Stimulated activated CD8-positive, alpha-beta memory T cell treated with anti-CD3 and anti-CD28 coated beads, Interleukin-12 subunit alpha, Interleukin-12 subunit beta, amount 100 ng/mL, for 1 hour (primary cell): ENCODE measurements around the gene XPO4.
"Not testable (repeated sequence)": the region's sequence is repeated elsewhere in the genome, so short reads cannot be mapped to it uniquely, and the experiment has no call there.

Source experiments
- DNase-seq: peaks from one replicate; pipeline ENCODE4 v3.0.0-alpha.2; 2020; ENCODE audit warnings: low read depth

XPO4 gene

DNA sequence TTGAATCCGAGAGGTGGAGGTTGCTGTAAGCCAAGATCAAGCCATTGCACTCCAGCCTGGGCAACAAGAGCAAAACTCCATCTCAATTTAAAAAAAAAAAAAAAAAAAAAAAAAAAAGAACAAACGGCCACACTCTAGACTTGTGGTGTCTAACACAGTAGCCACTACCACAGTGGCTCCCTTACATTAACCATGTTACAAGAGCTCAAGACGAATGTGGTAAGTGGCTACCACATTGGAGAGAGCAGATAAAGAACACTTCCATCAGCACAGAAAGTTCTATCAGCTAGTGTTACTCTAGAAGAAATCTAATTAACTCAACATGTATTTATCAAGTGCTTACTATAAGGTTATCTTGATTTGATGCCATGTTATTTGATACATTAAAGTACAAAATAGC lies 11.5 kb downstream of the XPO4 start:
- no peak for DNase-seq

DNA sequence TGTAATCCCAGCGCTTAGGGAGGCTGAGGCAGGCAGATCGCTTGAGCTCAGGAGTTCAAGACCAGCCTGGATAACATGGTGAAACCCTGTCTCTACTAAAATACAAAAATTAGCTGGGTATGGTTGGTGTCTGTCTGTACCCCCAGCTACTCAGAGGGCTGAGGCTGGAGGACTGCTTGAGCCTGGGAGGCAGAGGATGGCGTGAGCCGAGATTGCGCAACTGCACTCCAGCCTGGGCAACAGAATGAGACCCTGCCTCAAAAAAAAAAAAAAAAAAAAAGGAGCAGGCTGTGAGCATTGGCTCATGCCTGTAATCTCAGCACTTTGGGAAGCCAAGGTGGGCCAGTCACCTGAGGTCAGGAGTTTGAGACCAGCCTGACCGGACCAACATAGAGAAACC lies 12.0 kb downstream of the XPO4 start:
- not testable (repeated sequence) for DNase-seq

DNA sequence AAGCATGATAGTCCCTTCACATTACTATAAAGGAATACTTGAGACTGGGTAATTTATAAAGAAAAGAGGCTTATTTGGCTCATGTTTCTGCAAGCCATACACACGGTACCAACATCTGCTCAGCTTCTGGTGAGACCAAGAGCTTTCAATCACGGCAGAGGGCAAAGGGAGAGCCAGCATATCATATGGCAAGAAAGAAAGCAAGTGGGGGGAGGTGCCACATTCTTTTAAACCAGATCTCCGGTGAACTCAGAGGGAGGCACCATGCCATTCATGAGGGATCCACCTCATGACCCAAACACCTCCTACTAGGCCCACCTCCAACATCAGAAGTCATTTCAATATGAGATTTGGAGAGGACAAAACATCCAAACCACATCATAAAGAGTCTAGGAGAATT lies 20.3 kb downstream of the XPO4 start:
- DNase-seq: no peak

DNA sequence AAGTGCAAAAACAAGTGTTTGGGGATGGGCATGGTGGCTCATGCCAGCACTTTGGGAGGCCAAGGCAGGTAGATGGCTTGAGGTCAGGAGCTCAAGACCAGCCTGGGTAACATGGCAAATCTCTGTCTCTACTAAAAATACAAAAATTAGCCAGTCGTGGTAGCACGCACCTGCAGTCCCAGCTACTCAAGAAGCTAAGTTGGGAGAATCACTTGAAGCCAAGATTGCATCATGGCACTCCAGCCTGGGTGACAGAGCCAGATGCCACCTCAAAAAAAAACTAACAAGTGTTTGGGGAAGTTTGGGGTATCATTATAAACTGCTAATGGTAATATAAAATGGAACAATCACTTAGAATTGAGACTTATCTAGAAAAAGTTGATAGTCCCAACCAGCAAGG lies 24.6 kb downstream of the XPO4 start:
- DNase-seq: no peak

DNA sequence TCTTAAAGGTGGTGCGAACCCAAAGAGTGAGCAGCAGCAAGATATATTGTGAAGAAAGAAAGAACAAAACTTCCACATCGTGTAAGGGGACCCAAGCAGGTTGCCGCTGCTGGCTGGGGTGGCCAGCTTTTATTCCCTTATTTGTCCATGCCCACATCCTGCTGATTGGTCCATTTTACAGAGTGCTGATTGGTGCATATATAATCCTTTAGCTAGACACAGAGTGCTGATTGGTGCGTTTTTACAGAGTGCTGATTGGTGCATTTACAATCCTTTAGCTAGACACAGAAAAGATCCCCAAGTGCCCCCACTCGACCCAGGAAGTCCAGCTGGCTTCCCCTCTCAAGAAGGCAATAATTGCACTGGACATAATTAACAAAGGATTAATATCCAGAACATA lies 25.7 kb downstream of the XPO4 start:
- not testable (repeated sequence) for DNase-seq

DNA sequence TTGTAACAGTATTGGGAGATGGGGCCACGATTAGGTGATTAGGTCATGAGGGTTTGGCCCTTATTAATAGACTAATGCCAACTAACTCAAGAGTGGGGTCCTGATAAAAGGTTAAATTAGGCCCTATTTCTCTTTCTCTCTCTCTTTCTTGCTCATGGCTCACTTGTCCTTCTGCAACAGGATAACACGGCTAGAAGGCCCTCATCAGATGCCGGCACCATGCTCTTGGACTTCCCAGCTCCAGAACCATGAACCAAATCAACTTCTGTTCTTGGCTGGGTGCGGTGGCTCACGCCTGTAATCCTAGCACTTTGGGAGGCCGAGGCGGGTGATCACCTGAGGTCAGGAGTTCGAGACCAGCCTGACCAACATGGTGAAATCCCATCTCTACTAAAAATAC lies 28.1 kb downstream of the XPO4 start:
- not testable (repeated sequence) for DNase-seq

DNA sequence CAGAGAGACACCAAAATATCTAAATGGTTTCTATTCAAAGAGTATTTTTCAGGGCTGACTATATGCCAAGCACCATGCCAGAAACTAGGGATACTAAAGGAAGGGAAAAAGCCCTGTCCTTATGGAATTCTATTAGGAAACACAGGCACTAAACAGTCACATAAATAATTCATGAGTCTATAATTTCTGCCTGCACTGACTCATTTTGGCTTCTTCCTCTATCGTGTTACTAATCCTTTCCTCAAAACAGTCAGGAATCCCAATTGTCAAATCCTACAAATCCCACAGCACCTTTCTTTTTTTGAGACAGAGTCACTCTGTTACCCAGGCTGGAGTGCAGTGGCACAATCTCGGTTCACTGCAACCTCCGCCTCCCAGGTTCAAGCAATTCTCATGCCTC lies 29.2 kb downstream of the XPO4 start:
- DNase-seq: no peak

DNA sequence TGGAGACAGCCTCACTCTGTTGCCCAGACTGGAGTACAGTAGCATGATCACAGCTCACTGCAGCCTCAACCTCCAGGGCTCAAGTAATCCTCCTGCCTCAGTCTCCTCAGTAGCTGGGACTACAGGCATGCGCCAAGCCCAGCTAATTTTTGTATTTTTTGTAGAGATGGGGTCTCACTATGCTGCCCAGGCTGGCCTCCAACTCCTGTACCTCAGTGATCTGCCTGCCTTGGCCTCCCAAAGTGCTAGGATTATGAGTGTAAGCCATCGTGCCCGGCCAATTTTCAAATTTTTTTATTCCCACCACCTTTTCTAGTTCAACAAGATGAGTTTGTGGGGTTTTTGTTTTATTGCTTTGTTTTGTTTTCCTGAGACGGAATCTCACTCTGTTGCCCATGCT lies 31.7 kb downstream of the XPO4 start:
- DNase-seq: no peak

DNA sequence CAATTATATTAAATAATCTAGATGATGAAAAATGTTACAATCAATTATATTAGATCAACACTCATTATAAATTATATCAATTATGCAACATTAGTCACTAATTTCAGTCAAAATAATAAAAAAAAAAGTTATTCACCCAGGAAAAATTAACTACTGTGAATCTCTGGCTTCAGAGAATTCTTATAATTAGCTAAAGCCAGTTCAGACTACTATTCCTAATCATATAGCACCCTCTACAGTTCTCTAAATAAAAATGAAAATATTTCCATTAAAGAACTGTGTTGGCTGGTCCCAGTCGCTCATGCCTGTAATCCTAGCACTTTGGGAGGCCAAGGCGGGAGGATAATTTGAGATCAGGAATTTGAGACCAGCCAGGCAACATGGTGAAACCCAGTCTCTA lies 33.0 kb downstream of the XPO4 start:
- DNase-seq: no peak

DNA sequence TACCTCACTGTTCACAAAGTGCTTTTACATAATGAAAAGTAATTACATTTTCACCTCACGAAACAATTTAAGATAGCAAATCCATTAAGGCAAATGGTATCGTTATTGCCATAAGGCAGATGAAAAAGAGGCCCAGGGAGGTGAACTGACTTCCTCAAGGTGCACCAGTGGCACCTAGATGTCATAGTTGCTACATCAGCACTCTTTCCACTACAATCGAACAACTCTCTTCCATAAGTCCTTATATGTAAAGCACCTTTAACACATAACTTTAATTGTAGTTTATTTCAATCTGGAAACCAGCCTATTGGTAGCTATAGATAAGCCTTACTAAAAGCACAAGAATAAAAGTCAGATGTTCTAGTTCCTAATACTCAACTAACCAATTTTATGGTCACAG lies 35.1 kb downstream of the XPO4 start:
- DNase-seq: no peak

DNA sequence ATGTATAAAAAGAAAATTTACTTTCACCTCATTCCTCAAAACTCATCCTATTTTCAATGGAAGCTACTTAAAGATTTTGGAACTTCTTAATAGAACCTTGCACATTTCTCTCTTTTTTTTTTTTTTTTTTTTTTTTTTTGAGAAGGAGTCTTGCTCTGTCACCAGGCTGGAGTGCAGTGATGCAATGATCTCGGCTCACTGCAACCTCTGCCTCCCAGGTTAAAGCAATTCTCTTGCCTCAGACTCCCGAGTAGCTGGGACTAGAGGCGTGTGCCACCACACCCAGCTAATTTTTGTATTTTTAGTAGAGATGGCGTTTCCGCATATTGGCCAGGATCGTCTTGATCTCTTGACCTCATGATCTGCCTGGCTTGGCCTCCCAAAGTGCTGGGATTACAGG lies 40.9 kb downstream of the XPO4 start:
- not testable (repeated sequence) for DNase-seq

DNA sequence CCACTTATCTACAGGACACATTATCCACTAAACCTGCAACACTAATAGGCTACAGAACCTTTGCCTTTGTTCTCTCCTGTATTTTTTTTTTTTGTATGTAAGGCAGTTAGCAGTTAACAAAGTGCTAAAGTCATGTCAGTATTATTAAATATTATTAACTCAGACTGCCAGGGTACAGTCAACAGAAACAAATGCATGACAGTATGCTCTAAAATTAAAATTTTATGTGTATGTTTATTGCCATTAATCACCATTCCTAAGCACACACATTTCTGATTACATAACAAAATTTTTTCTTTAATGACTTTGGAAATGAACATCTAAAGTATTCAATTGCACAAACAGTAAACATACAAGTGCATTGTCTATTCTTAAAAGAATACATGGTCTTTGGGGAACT lies 41.7 kb downstream of the XPO4 start:
- no peak for DNase-seq

DNA sequence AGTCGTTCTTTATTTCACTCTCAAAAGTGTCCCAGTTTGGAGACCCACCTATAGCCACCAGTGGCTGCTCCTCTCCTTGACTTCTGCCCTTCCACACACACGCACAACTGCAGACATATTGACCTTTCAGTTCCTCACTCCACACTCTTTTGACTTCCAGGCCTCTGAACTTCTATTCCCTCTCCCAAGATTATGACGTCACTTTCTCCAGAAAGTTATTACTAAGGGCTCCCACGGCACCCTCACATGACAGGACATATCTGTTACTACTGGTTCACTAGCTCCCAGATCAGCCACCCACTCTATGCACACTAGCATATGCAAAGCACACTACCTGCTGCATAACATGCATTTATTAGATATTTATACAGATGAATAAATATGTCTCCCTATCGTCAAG lies 45.9 kb downstream of the XPO4 start:
- no peak for DNase-seq

DNA sequence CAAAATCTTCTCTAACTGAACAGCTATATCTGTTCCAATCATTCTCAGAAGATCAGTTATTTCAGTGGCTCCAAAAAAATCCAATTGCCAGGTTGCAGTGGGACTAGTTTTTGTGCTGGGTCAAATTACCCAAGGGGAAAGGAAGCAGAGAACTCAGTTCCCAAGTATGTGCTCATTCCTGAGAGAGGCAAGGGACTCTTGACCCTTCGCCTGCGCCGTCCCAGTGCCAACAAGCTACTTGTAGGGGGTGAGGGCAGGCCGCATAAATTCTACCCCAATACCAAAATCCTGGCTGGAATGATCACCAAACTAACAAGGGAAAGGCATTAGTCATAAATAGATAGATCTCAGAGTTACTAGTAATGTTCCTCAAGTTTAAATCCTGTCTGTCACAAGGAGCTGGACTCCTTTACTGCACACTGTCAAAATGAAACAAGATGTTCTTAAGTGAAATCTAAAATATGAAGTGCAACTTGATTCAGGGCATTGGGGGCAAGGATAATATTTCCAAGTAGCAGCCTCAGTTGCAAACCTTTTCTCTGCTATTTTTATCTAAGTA lies 50.6 kb downstream of the XPO4 start:
- DNase-seq: no peak

DNA sequence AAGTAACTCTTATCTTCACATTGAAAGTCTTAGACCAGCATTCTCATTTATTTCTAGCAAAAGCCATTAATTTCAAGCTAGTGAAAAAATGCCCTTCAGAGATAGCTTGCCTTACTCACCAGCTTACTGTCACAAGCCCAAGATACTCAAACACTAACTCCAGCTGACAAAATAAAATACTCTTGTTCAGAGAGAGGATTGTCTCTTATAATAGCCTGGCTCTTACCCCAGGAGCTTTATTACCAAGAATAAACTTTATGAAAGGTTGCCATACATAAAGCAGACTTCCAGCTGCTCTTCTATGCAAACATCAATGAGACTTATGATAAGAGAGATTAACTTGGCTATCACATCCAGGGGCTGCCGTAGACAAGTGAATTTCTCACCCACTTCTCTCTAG lies 53.6 kb downstream of the XPO4 start:
- no peak for DNase-seq

DNA sequence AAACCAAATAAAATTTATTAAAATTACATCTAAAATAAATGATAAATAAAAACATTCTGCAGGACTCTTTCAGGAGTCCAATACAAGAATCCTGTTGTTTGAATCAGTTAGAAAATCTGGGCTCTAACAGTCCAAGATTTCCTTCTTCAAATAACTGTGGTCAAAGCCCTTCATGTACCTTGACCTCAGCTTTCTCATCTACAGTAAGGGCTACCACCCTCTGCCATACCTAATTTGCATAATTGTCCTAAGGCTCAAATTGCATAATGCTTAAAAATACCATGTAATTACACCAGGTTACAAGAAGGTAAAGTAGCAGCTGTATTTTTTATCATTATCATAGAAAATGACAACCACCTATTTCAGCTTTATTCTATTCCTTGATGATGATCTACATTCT lies 54.3 kb downstream of the XPO4 start:
- DNase-seq: no peak

DNA sequence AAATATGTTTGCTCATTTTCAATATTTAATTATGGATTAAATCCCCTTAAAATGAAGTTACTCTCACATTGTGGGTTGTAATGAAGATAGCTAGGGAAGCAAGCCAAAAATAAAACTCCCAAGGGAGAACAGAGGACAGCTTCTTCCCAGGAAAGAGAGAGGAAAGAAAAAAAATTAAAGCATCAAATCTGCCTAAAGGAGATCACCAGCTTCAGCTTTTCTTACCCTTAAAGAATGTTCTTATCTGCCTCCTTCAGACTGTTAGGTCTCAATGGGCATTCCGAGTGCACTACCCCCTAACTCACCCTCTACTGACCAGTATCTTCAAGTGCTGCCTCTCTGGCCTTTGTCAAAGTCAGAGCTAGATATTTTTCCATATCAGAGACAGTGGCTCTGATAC lies 55.2 kb downstream of the XPO4 start:
- no peak for DNase-seq

DNA sequence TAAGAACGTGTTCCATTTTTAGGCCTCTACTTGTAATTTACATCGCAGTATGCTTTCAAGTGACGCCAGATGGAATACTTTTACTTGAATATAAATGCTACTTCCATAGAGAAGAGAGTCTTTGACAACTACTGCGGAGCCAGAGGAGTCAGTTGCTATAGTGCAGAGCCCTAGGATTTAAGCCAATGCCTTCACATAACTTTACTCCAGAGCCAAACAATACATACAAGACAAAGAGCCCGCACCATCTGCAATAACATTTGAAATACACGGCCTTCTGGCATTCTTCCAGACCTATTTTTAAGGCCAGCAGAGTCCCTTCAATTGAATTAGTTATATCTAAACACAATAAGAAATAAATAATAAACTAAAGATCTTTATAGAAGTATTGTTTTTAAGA lies 59.4 kb downstream of the XPO4 start:
- DNase-seq: no peak

DNA sequence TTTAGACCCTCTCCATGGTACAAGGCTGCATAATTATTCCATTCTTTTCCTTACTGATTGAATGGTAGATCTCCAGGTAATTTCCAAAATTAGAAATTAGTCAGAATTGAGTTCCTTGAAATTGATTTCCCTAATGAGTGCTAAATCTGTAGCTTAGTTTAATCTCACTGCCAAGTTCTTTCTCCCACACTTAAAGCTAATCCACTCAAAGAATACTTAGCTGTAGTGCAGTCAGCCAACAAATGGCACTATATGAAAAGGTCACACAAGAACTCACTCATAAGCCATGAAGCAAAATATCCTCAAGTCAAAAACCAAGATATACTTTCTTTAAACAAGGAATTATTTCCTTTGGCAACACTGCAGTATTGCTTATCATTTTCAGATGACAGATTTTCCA lies 62.0 kb downstream of the XPO4 start:
- DNase-seq: no peak

DNA sequence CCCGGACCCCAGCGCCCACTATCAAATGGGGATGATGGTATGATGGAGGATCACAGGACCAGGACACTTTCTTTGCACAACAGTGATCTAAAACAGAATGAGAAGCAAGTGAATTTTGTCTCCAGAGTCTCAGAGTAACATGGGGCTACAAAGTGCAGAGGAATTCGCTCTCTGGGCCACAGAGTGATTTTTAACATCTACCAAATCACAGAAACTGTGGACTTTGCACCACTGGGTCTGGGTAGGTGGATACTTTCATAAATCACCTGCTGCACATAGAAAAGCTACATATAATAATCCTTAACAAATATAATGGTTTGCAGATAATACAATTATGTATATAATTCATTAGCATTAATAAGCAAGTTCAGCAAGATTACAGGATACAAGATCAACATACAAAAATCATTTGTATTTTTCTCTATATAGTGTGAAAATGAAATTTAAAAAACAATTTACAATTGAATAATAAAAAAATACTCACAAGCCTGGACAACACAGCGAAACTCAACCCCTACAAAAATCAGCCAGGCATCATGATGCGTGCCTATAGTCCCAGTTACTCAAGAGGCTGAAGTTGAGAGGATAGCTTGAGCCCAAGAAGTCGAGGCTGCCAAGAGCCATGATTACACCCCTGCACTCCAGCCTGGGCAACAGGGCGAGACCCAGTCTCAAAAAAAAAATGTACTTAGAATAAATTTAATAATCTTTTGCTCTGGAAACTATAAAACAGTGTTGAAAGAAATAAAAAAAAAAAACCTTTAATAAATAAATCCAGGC lies 68.5 kb downstream of the XPO4 start:
- DNase-seq: no peak

DNA sequence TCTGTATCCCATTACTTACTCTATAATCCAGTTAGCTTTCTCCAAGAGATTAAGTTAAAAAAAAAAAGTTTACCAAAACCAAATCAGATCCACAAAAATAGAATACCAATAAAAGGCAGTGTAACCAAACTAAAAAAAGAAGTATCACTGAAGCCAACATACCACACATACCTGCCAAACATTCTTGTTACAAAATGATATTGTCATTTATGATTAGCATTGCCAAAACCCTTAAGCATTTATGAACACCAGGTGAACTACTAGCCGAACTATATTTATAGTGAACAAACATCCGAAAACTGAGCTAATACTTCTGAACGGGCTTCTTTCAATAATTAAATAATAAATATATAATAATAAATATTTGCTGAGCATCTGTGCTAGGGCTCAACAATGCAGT lies 69.7 kb downstream of the XPO4 start:
- no peak for DNase-seq

DNA sequence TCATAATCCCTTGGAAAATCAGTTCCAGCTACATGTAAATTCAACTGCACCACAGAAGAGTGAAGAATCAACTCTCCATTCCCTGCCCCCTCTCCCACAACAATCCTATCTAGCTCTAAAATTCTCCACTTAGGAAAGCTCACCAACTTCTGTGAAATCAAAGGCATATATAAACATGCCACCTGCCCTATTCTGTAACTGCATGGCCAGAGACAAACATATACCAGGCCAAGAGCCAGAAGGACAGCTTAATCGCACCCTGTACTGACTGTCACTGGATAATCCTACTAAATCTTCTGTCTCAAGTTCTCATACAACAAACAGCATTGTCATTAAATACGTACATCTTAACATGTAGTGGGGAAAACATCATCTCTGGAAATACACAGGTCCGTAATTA lies 70.6 kb downstream of the XPO4 start:
- DNase-seq: no peak

DNA sequence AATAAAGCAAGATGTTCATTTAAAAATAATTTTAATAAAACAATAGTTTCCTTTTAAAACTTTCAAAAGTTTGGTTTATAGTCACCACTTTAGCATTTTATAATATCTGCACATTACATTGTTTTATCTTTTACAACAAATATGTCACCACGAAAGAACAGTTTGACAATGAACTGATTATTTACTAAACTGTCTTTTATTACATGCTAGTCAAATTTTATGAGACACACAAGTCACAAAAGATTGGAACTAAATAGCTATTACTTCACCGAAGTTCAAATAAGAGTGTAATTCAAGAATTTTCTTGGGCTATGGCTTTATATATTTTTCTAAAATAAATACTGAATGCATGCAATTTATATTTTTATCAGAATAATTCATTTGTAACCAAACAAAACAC lies 71.3 kb downstream of the XPO4 start:
- no peak for DNase-seq
